GM18909 (cell line): ENCODE measurements around the gene MAD2L1BP.

Experiments
- ATAC-seq: cut with Tn5 transposase; IDR thresholded peaks from one replicate; pipeline ENCODE4 v1.9.1; 2021; ENCODE audit warnings: mild to moderate bottlenecking; ENCODE audit not compliant: unreplicated experiment, poor library complexity

The MAD2L1BP gene

GRCh38 chr6:43665376-43665775 is 29.7 kb downstream of the MAD2L1BP start:
- no peak for ATAC-seq

GRCh38 chr6:43666196-43666920 is 30.7 kb downstream of the MAD2L1BP start:
- no peak for ATAC-seq

GRCh38 chr6:43667245-43668150 is 31.9 kb downstream of the MAD2L1BP start:
- peak; percentile 63 for ATAC-seq

- no peak for ATAC-seq
These were observed 32.8 kb downstream of the MAD2L1BP start for GRCh38 chr6:43668151-43669028.

- ATAC-seq: no peak
These were observed 33.6 kb downstream of the MAD2L1BP start for GRCh38 chr6:43669050-43669921.

GRCh38 chr6:43669922-43670622 is 34.4 kb downstream of the MAD2L1BP start:
- ATAC-seq: no peak

GRCh38 chr6:43670623-43670986 is 35.0 kb downstream of the MAD2L1BP start:
- ATAC-seq: no peak

GRCh38 chr6:43671011-43671800 is 35.6 kb downstream of the MAD2L1BP start:
- ATAC-seq: no peak

GRCh38 chr6:43671801-43672690 is 36.4 kb downstream of the MAD2L1BP start:
- no peak for ATAC-seq

- ATAC-seq: no peak
These were observed 37.9 kb downstream of the MAD2L1BP start for GRCh38 chr6:43673444-43674084.

- no peak for ATAC-seq
These were observed 38.7 kb downstream of the MAD2L1BP start for GRCh38 chr6:43674291-43674690.

- no peak for ATAC-seq
These were observed 39.3 kb downstream of the MAD2L1BP start for GRCh38 chr6:43674921-43675320.

GRCh38 chr6:43676962-43677606 is 41.4 kb downstream of the MAD2L1BP start:
- ATAC-seq: no peak

- ATAC-seq: no peak
These were observed 42.1 kb downstream of the MAD2L1BP start for GRCh38 chr6:43677759-43678158.

GRCh38 chr6:43678341-43678740 is 42.7 kb downstream of the MAD2L1BP start:
- no peak for ATAC-seq

GRCh38 chr6:43679057-43679456 is 43.4 kb downstream of the MAD2L1BP start:
- ATAC-seq: no peak
